ENCODE measurements around the gene PTPN6.
A peak's percentile ranks its signal among the peaks of the same experiment; 100 is the strongest.

The PTPN6 gene

DNA sequence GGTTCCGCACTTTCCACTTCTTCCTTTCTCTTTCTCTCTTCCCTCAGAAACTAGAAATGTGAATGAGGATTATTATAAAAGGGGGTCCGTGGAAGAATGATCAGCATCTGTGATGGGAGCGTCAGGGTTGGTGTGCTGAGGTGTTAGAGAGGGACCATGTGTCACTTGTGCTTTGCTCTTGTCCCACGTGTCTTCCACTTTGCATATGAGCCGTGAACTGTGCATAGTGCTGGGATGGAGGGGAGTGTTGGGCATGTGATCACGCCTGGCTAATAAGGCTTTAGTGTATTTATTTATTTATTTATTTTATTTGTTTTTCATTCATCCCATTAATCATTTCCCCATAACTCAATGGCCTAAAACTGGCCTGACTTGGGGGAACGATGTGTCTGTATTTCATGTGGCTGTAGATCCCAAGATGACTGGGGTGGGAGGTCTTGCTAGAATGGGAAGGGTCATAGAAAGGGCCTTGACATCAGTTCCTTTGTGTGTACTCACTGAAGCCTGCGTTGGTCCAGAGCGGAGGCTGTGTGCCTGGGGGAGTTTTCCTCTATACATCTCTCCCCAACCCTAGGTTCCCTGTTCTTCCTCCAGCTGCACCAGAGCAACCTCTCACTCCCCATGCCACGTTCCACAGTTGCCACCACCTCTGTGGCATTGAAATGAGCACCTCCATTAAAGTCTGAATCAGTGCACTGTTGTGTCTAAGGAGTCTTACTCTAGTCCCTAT lies 28.0 kb upstream of the PTPN6 start:
- DNase-seq (ENCODE audit: low spot score), result no peak

DNA sequence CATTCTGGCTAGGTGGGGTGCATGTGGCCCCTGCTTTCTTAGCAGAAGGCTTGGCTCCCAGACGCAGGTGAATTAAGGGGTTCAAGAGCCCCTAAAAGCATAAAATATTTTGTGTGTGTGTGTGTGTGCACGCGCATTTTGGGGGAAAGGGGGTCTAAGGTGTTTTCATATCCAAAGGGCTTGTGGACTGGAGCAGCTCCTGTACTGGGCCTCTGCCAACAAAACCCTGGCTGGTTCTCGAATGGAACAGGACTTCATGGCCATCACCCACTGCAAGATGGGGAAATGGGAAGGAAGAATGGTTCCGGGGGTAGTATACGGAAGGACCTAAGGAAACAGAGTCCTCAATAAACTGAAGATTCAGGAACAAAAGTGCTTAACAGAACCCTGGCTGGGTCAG lies 27.3 kb upstream of the PTPN6 start:
- DNase-seq (ENCODE audit: low spot score), result no peak

DNA sequence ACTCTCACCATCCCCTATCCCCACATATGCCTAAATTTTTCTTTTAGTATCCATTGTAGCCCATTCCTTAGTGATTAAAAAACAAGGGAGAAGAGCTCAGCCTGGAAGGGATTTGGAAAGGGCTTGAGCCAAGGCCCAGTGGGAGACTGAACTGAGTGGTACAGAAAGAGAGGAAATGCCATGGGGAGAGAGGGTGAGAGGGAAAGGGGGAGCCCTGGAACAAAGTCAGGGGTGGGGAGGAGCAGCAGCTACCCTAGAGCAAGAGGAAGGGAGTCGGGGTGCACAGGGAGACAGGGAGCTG lies 26.0 kb upstream of the PTPN6 start:
- no peak for DNase-seq (ENCODE audit: low spot score)

DNA sequence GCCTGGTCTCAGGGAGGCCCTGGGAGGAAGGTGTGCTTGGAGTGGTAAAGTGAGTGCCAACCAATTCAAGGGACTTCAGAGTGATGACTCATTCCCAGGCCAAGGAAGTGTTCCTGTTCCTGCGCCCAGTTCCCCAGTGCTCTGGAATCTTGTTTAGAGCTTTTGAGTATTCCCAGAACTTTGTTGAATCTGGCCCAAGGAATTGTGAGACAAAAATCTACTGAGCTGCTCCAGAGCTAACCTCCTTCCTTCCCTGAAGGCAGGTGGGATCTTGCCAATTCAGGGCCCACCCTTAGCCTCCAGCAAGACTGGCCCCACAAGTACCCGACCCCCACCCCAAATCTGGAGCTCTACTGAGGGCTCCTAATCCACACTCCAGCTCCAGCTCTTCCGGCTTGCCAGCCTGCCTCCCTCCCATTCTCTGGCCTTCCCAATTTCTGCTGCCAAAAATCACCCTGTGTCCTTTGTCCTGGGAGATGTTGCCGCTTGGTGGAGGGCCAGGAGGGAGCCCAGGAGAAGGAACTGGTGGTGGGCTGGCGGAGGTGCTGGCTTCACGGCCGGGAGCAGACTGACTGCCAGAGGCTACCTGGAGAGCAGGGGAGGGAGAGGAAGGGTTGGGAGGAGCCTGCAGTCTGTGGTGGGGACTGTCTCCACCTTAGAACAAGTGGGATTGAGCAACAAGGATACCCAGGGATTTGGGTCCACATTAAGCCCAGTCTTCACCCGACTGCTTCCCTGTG lies 25.4 kb upstream of the PTPN6 start:
- no peak for DNase-seq (ENCODE audit: low spot score)

DNA sequence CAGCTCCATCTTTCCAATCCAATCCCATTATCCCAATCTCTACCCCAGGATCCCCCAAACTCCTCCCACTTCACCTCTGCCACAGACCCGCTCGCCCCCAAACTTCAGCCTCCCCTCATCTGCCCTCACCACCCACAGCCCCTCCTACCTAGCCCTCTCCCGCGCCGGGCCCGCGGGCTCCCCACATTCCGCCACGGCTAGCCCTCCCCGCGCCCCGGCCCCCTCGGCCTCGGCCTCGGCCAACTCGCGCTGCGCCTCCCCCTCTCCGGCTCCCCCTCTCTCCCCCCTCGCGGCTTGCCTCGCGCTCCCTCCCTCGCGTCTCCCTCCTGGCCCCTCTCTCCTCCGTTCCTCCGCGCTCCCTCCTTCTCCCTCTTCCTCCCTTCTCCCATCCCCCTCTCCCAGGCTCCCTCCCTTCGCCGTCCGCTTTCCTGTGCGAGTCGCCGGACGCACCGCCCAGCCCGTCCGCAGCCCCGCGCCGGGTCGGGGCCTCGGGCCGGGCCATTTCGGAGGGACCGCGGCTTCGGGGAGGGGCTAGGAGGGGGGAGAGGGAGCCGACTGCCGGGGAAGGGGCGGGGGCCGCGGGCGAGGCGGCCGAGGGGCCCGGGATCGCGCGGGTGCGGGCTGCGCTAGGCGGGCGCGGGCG lies 23.7 kb upstream of the PTPN6 start, which contains the start of gene ATN1:
ATN1 (plus strand) TSS at position 581 of the 643 bp plus-strand sequence. CDS start 6,043 bp downstream, outside the sequence.
- peak; percentile 35 for DNase-seq (ENCODE audit: low spot score)

DNA sequence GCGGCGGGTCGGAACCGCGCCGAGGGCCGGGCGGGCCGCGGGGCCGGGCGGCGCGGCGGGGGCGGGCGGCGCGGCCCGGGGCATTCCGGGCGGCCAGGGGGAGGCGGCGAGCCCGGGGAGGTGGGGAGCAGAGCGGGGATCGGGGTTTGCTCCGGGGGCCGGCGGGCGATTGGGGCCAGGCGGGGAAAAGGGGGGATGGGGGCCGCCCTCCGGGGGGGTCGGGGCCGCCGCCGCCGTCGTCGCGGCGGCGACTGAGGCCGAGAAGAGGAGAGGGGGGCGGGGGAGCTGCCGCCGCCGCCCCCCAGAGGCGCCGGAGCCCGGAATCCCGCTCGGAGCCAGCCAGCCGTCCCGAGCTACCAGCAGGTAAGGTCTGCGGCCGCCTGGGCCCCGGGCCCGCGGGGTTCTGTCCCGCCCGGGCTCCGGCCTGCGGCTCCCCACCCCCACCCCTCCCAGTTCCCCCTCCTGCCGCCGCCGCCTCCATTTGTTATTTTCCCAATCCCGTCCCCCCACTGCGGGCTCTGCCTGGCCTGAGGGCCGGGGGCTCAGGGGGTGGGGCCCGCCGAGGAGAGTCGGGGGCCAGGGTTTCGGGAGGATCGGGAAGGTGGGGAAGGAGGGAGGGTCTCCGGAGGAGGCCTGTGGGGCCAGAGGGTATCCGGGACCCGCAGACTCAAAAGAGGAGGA lies 23.0 kb upstream of the PTPN6 start:
- DNase-seq (ENCODE audit: low spot score), result no peak

DNA sequence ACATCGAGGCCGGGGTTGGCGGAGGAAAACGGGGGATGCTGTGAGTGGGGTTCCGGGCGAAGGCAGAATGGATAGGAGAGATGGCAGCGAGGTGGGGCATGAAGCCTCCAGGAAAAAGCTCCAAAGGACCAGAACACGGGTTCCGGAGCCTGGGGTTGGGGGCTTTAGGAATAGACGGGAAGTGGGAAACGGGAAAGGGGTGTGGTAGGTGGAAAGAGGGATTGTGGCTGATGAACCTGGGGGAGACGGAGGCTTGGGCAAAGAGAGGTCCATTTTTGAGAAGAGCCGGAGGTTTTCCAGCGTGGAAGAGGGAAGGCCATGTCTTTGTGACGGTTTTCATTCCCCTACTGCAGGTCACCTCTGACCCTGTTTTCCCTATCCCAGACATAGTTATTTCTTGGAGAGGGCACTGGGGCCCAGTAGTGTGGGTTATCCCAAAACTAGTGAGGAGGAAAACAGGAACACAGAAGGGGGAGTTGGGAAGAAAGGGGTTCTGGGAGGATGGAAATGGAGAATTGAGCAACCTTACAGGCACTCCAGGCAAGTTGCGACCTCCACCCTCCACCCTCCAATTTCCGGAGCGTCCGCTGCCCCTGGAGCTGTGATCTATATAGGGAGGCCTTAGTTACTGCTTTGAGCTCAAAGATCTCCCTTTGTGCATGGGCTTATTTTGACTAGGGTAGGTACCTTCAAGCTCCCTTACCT lies 22.3 kb upstream of the PTPN6 start:
- no peak for DNase-seq (ENCODE audit: low spot score)

DNA sequence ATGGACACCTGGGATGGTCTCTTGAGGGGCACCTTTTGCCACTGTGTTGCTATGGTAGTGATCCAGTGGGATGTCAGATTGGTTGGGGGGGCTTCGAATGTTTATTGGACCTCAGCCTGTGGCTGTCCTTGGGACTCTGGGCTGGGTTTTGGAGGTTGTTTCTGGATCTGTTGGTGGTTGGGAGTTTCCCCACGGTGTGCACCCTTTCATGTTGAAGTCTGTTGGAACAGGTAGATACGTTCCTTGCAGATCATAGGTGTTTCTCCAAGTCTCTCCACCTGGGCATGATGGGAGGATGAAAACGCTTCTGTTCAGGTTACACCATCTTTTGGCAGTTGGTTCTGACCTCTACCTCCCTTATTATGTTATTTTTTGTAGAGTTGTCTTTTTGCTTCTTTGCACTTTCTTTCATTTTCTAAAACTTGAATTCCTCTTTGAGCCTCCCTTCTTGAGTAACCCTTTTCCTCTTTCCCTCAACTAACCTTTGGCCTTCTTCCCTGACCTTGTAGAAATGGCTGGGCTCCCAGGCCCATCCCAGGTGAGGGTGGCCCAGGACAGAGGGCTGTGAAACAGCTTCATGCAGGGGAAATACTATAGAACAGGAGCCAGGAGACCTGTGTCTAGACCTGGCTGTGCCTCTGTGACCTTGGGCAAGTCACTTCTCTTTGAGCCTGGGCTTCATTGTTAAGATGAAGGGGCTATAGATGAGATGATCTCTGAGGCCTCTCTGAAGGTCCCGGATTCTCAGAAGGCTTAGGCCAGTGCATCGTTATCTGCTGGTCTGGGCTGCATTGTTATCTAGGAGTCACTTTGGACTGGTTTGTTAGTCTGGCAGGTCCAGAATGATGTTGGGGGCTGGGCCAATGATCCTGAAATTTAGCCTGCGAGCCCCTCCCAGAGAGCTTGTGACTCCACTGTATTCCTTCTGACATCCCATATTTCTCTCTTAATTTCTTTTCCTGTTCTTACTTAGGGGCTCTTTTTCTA lies 21.4 kb upstream of the PTPN6 start:
- no peak for DNase-seq (ENCODE audit: low spot score)

DNA sequence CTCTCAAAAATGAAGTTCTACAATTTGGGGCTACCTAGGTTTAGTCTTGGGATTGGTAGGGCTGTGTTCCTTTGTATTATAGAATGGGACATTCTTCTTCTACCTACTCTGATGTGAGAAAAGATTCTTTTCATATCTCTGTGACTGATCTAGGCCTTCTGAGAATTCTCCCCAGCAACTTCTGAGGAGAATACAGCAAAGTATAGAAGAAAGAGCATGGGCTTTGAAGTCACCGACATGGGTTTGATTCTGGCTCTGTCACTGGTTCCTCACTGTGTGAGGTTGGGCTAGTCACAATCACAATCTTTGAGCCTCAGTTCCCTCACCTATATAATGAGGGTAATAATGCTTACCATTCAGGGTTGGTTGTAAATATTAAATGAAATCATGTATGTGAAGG lies 18.4 kb upstream of the PTPN6 start:
- DNase-seq (ENCODE audit: low spot score), result peak; percentile 45

DNA sequence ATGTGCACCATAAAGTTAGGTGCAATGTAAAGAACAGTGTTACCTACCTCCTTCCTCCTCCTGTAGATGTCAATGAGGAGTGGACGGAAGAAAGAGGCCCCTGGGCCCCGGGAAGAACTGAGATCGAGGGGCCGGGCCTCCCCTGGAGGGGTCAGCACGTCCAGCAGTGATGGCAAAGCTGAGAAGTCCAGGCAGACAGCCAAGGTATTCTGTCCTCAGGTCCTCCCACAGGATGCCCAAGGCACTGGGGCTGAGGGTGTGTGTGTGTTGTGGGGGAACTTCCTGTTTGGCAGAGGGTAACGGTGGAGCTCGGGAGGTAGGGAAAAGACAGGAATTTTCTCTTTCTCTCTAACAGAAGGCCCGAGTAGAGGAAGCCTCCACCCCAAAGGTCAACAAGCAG lies 17.0 kb upstream of the PTPN6 start:
- DNase-seq (ENCODE audit: low spot score), result no peak

DNA sequence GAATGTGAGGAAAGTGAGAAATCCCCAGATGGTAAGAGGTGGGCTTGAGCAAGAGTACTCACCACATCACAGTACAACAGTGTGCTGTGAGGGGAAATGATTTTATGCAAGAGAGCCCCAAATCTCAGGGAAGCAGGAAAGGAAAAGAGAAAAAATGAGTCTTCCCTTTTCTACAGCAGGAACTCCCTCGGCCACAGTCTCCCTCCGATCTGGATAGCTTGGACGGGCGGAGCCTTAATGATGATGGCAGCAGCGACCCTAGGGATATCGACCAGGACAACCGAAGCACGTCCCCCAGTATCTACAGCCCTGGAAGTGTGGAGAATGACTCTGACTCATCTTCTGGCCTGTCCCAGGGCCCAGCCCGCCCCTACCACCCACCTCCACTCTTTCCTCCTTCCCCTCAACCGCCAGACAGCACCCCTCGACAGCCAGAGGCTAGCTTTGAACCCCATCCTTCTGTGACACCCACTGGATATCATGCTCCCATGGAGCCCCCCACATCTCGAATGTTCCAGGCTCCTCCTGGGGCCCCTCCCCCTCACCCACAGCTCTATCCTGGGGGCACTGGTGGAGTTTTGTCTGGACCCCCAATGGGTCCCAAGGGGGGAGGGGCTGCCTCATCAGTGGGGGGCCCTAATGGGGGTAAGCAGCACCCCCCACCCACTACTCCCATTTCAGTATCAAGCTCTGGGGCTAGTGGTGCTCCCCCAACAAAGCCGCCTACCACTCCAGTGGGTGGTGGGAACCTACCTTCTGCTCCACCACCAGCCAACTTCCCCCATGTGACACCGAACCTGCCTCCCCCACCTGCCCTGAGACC lies 15.6 kb upstream of the PTPN6 start:
- no peak for DNase-seq (ENCODE audit: low spot score)

DNA sequence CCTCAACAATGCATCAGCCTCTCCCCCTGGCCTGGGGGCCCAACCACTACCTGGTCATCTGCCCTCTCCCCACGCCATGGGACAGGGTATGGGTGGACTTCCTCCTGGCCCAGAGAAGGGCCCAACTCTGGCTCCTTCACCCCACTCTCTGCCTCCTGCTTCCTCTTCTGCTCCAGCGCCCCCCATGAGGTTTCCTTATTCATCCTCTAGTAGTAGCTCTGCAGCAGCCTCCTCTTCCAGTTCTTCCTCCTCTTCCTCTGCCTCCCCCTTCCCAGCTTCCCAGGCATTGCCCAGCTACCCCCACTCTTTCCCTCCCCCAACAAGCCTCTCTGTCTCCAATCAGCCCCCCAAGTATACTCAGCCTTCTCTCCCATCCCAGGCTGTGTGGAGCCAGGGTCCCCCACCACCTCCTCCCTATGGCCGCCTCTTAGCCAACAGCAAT lies 14.9 kb upstream of the PTPN6 start:
- DNase-seq (ENCODE audit: low spot score), result no peak

DNA sequence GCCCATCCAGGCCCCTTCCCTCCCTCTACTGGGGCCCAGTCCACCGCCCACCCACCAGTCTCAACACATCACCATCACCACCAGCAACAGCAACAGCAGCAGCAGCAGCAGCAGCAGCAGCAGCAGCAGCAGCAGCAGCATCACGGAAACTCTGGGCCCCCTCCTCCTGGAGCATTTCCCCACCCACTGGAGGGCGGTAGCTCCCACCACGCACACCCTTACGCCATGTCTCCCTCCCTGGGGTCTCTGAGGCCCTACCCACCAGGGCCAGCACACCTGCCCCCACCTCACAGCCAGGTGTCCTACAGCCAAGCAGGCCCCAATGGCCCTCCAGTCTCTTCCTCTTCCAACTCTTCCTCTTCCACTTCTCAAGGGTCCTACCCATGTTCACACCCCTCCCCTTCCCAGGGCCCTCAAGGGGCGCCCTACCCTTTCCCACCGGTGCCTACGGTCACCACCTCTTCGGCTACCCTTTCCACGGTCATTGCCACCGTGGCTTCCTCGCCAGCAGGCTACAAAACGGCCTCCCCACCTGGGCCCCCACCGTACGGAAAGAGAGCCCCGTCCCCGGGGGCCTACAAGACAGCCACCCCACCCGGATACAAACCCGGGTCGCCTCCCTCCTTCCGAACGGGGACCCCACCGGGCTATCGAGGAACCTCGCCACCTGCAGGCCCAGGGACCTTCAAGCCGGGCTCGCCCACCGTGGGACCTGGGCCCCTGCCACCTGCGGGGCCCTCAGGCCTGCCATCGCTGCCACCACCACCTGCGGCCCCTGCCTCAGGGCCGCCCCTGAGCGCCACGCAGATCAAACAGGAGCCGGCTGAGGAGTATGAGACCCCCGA lies 14.3 kb upstream of the PTPN6 start:
- no peak for DNase-seq (ENCODE audit: low spot score)

DNA sequence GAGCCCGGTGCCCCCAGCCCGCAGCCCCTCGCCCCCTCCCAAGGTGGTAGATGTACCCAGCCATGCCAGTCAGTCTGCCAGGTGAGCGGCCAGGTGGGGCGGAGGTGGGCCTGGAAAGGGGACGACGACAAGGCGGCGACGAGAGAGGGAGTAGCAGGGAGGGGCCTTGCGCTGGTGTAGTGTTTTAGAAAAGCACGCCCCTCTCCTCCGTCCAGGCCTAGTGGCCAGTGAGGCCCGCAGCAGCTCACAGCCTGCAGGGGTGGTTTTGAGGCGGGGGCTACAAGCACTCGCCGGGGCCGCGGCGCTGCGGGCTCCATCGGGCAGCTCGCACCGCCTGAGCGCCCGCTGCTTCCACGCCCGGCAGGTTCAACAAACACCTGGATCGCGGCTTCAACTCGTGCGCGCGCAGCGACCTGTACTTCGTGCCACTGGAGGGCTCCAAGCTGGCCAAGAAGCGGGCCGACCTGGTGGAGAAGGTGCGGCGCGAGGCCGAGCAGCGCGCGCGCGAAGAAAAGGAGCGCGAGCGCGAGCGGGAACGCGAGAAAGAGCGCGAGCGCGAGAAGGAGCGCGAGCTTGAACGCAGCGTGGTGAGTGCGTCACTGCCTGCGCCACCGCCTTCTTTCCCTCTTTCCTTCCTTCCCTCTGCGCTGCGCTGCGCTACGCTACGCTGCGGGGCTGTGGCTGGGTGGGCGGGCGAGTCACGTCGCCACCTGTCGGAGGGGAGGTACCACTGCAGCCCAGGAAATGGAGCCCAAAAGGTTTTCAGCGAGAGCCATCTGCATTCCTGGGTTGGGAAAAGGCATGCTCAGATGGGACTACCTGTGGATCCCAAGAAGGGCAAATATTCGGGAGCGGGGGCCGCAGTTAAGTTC lies 13.4 kb upstream of the PTPN6 start:
- peak; percentile 95 for DNase-seq (ENCODE audit: low spot score)

DNA sequence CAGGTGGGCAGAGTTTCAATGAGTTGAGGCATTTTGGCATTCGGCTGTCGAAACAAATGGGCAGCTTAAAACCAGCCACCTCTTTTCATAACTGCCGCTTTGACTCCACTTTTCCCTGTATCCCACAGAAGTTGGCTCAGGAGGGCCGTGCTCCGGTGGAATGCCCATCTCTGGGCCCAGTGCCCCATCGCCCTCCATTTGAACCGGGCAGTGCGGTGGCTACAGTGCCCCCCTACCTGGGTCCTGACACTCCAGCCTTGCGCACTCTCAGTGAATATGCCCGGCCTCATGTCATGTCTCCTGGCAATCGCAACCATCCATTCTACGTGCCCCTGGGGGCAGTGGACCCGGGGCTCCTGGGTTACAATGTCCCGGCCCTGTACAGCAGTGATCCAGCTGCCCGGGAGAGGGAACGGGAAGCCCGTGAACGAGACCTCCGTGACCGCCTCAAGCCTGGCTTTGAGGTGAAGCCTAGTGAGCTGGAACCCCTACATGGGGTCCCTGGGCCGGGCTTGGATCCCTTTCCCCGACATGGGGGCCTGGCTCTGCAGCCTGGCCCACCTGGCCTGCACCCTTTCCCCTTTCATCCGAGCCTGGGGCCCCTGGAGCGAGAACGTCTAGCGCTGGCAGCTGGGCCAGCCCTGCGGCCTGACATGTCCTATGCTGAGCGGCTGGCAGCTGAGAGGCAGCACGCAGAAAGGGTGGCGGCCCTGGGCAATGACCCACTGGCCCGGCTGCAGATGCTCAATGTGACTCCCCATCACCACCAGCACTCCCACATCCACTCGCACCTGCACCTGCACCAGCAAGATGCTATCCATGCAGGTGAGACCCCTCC lies 12.6 kb upstream of the PTPN6 start:
- DNase-seq (ENCODE audit: low spot score), result no peak

DNA sequence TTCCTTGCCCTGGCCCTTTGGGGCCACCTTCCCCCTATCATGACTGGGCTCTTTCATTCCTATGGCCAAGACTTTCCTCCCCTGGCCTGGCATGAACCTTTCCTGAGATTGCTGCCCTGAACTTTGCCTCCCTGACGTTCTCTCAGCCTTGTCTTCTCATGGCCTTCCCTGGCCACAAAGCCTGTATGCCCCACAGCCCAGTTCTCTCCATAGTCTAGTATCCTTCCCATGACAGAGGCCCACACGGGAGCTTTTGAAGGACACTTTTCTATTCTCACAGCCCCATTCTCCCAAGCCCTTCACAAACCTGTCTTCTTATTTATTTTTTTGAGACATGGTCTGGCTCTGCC lies 12.0 kb upstream of the PTPN6 start:
- no peak for DNase-seq (ENCODE audit: low spot score)

DNA sequence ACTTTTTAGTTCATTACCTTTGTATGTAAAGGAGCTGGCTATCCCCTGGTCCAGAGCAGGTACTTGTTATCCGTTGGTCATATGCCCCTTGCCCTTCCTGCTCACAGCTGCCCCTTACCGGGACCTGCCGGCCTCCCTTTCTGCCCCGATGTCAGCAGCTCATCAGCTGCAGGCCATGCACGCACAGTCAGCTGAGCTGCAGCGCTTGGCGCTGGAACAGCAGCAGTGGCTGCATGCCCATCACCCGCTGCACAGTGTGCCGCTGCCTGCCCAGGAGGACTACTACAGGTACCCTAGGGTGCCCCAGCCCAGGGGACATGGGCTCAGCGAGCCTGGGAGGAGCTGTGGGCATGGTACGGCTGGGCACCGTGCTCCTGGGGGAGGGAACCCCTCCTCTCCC lies 9.9 kb upstream of the PTPN6 start:
- DNase-seq (ENCODE audit: low spot score), result no peak
